GM18868 (cell line): Measurements from ENCODE around the gene PHAF1.

Experiments used
- ATAC-seq: cut with Tn5 transposase; IDR thresholded peaks from one replicate; pipeline ENCODE4 v1.9.1; 2021; ENCODE audit warnings: mild to moderate bottlenecking, moderate library complexity; ENCODE audit not compliant: unreplicated experiment

Gene PHAF1

GRCh38 chr16:67191995-67192681, 82.4 kb downstream of the PHAF1 start, which contains the start of gene E2F4:
TSS of gene E2F4 (plus strand) at chr16:67192155. CDS start at chr16:67192228, 73 bp downstream.
- ATAC-seq = peak; percentile 94

GRCh38 chr16:67192781-67193361, 83.1 kb downstream of the PHAF1 start:
- no peak for ATAC-seq

DNA sequence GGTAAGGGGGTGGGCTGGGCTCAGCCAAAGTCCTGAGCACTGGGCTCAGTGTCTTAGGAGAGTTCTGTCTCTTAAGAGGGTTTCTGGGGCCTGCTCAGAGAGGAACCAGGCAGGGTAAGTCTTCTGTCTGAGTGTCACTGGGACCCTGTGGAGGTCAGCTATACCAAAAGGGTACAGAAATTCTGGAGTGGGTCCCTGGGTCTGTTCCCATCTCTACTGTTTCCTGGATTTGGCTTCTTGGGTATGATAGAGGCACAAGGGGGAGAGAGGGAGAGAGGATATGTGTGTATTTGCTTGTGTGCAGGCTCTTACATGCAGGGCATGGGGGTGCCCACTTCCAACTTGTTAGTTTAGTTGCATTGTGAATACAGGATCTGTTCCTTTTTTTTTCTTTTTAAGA, 83.8 kb downstream of the PHAF1 start:
- no peak for ATAC-seq

DNA sequence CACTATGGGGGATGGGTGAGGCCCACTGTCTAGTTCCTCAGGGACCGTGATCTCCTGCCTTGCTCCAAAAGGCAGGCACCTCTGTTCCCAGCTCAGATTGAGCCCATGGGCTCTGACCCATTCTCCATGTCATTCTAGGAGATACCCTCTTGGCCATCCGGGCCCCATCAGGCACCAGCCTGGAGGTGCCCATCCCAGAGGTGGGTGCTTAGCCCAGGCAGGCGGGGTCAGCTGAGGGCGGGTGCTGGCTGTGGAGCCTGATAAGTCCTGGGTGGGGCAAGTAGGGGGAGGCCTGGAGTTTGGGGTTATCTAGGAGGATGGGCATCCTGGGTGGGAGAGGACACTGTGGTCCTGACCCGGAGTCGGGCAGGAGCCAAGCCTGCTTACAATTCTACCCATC, 84.5 kb downstream of the PHAF1 start:
- ATAC-seq = no peak

DNA sequence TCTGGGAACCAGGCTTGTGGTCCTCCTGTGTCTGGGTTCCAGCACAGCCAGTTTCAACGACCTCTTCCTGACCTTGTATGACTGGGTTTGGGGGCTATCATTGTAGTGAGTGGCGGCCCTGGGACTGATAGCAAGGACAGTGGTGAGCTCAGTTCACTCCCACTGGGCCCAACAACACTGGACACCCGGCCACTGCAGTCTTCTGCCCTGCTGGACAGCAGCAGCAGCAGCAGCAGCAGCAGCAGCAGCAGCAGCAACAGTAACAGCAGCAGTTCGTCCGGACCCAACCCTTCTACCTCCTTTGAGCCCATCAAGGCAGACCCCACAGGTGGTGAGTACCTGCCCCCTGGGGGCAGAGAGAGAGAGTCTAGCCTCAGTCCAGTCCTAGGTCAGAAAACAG, 85.9 kb downstream of the PHAF1 start:
- no peak for ATAC-seq

DNA sequence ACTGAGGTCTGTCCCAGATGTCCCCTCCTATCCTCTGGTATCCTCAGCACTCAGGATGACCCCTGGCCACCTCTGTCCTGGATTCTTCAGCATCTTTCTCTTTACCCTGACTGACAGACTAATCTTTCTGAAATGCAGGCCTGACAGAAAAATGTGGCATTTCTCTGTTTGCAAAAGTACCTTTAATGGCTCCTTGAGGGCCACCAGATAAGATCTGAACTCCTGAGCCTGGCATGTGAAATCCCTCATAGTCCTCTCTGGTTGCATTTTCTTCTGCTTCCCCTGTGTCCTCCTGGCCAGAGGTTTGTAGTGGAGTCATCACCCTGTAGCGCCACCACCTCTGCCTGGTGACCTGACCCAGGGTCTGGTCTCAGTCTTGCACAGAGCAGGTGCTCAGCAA, 87.1 kb downstream of the PHAF1 start:
- ATAC-seq = no peak

DNA sequence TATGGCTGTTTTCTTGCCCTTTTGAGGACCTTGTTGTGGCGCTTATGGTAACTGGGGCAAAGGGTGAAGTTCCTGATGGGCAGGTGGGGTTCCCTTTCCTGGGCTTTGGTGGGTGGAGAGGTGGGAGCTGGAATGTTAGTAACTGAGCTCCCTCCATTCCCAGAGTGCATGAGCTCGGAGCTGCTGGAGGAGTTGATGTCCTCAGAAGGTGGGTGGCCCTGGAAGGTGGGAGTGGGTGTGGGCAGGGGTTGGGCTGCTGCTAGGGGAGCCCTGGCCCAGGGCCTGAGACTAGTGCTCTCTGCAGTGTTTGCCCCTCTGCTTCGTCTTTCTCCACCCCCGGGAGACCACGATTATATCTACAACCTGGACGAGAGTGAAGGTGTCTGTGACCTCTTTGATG, 88.0 kb downstream of the PHAF1 start:
- ATAC-seq = no peak
